ENCODE results near the gene ITPKB. TPM values are rescaled to one million over a fixed set of nuclear protein-coding genes. Genes with fewer than 3 reads are reported as not detected.

The ITPKB gene
- total and polyA plus RNA-seq, 2 of the 13 experiments (the other 11 are each of a cell fraction or from before 2014, with no cell fraction given): not detected

DNA sequence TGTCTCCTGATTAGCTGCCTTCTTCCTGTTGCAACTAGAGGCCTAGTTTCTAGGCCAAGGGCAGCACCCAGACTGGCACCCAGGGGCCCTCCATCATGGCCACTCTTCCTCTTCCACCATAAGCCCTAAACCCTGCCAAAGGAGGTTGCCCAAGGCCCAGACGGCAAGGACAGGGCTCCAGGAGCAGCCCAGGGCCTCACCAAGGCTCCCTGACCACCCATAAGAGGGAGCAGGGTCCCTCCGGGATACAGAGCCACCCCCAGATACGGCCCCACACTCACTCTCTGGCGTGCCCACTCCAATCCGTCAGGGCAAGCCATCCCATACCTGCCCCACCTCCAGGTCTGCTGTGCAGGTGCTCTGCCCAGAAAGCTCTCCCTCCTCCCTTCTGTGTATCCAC lies 79.9 kb downstream of the ITPKB start (continued):
- TF ChIP-seq, protein P1, sequence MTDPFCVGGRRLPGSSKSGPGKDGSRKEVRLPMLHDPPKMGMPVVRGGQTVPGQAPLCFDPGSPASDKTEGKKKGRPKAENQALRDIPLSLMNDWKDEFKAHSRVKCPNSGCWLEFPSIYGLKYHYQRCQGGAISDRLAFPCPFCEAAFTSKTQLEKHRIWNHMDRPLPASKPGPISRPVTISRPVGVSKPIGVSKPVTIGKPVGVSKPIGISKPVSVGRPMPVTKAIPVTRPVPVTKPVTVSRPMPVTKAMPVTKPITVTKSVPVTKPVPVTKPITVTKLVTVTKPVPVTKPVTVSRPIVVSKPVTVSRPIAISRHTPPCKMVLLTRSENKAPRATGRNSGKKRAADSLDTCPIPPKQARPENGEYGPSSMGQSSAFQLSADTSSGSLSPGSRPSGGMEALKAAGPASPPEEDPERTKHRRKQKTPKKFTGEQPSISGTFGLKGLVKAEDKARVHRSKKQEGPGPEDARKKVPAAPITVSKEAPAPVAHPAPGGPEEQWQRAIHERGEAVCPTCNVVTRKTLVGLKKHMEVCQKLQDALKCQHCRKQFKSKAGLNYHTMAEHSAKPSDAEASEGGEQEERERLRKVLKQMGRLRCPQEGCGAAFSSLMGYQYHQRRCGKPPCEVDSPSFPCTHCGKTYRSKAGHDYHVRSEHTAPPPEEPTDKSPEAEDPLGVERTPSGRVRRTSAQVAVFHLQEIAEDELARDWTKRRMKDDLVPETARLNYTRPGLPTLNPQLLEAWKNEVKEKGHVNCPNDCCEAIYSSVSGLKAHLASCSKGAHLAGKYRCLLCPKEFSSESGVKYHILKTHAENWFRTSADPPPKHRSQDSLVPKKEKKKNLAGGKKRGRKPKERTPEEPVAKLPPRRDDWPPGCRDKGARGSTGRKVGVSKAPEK (CRISPR knock-in tag; IDR thresholded peaks at IDR 0.05; ENCODE audit: borderline replicate concordance): no peak

DNA sequence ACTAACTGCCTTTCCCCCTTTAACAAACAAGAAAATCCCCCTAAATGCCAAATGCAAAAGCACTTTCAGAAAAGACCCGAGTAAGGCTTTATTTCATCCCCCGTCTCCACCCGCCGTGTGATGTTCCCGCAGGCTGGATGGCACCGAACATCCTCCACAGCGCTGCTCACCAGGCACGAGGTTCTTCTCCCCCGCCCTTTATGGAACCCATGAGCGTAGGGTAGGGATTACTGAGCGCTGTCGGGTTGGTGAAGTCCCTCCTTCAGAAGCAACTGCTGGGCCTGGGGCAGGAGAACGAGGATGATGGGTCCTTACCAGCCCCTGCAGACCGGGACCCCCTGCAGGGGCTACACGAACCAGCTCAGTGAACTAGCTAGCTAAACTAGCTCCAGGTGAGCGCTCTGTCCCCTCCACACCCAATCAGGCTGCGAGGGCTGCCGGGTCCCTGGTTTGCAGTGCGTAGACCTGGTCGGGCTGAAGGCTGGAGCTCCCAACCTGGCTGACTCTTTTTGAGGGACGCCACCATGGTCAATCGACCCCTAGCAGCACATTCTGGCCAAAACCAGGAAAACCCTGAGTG lies 80.4 kb downstream of the ITPKB start:
- in situ Hi-C loops (cut with HindIII; ENCODE audit: extremely low pct_ligation_motif_present, low pct_unique_long_range_greater_than_20kb): no loop called here

More for the DNA sequence above, 80.4 kb downstream of the ITPKB start:
- Histone ChIP-seq H4K20me1 (ENCODE audit: insufficient read depth, low read length) (no peaks in the 10 kb centered on the region), H3K9ac (ENCODE audit: insufficient read depth, low read depth, low read length) (no peak overlapping the region), H3K27ac (ENCODE audit: extremely low read length, insufficient read depth, low read length) (no peak overlapping the region), H3K4me2 (ENCODE audit: low read depth, low read length) (no peak overlapping the region), H3K4me3 (replicated peaks in 1 of 3; ENCODE audit: insufficient read depth in 1 of 3, low read depth in 2 of 3, low read length in 3 of 3) (no peak overlapping the region), H2AFZ (ENCODE audit: low read length) (no peak overlapping the region), H3K4me1 (ENCODE audit: insufficient read depth, low read length) (no peaks in the 10 kb centered on the region), H3K79me2 (ENCODE audit: insufficient read depth, low read length) (no peaks in the 10 kb centered on the region), H3K27me3 (ENCODE audit: control insufficient read depth in 1 of 2, insufficient read depth in 2 of 2, low read length in 2 of 2) (peaks cover 8 to 71% of the 10 kb centered on the region in 2 experiments; a peak in 4 of 5 replicates), H3K9me3 (ENCODE audit: low read length) (no peaks in the 10 kb centered on the region), H3K36me3 (replicated peaks in 1 of 2; ENCODE audit: control insufficient read depth in 1 of 2, insufficient read depth in 2 of 2, low read length in 2 of 2) (no peaks in the 10 kb centered on the region)
- TF ChIP-seq ZNF556 (CRISPR knock-in tag; IDR thresholded peaks at IDR 0.05; ENCODE audit: borderline replicate concordance) (no peak), ISX (CRISPR knock-in tag; conservative IDR thresholded peaks at IDR 0.05) (no peak), ZNF788 (CRISPR knock-in tag; IDR thresholded peaks at IDR 0.05; ENCODE audit: borderline replicate concordance) (no peak), ZNF558 (CRISPR knock-in tag; IDR thresholded peaks at IDR 0.05; ENCODE audit: borderline replicate concordance) (no peak)
- TF ChIP-seq, protein P2, sequence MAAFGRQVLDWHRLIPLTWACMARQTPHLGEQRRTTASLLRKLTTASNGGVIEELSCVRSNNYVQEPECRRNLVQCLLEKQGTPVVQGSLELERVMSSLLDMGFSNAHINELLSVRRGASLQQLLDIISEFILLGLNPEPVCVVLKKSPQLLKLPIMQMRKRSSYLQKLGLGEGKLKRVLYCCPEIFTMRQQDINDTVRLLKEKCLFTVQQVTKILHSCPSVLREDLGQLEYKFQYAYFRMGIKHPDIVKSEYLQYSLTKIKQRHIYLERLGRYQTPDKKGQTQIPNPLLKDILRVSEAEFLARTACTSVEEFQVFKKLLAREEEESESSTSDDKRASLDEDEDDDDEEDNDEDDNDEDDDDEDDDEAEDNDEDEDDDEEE (CRISPR knock-in tag; IDR thresholded peaks at IDR 0.05): no peak
- WGBS (ENCODE audit: low lambda C conversion rate): 48% methylated on average over 16 of the region's 22 CpGs
- no peak for DNase-seq (ENCODE audit: low spot score)
- intact Hi-C loops (cut with micrococcal nuclease; ENCODE audit: unreplicated experiment): no loop called here
- CTCF ChIA-PET (ENCODE audit: low intra/inter-chr PET ratio, low total read pairs): no interaction called here
- POLR2A ChIA-PET: no interaction called here
- FAIRE-seq: no peak
- ATAC-seq: no peak
- BruUV-seq (replicated peaks): no TSS peak
